Panc1 (cell line): ENCODE results near the gene ALDH1L2.

ENCODE experiments used
- POLR2AphosphoS5 ChIP-seq: IDR thresholded peaks from 2 replicates; pipeline ENCODE4 v1.6.1; 2012; ENCODE audit warnings: mild to moderate bottlenecking, low read depth, low read length, moderate library complexity
- TCF7L2 ChIP-seq: IDR thresholded peaks from 2 replicates; pipeline ENCODE4 v1.6.1; 2011; ENCODE audit warnings: mild to moderate bottlenecking, low read depth, low read length, inconsistent platforms
- TF ChIP-seq, protein P1 (sequence below): fragments of 450-650 bp; IDR thresholded peaks from 2 replicates; pipeline ENCODE4 v1.5.1; 2017; ENCODE audit warnings: mild to moderate bottlenecking
- TF ChIP-seq, protein P2 (sequence below), 2 experiments: IDR thresholded peaks; 2 replicates each; pipeline ENCODE4 v1.6.1; 2011 to 2012; ENCODE audit warnings: low read depth in 2 of 2, control low read depth in 1 of 2, low read length in 1 of 2, mild to moderate bottlenecking in 1 of 2, moderate library complexity in 1 of 2; ENCODE audit not compliant: insufficient read depth in 1 of 2

DNA sequence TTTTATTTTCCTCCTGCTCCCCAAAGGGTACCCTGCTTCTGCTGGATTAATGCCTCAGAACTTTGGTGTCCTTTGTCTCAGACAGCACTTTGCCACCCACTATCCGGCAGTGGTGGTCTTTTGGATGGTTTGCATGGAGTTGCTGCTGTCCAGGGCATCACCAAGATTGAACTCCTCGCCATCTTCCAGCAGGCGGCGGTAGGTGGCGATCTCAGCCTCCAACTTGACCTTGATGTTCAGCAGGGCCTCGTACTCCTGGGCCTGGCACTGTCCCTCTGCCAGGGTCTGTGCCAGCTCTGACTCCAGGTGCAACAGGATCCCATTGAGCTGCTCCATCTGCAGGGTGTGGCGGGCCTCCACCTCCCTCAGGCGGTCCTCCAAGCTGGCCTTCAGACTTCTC is 107.6 kb downstream of the ALDH1L2 start:
- TF ChIP-seq, protein P1, sequence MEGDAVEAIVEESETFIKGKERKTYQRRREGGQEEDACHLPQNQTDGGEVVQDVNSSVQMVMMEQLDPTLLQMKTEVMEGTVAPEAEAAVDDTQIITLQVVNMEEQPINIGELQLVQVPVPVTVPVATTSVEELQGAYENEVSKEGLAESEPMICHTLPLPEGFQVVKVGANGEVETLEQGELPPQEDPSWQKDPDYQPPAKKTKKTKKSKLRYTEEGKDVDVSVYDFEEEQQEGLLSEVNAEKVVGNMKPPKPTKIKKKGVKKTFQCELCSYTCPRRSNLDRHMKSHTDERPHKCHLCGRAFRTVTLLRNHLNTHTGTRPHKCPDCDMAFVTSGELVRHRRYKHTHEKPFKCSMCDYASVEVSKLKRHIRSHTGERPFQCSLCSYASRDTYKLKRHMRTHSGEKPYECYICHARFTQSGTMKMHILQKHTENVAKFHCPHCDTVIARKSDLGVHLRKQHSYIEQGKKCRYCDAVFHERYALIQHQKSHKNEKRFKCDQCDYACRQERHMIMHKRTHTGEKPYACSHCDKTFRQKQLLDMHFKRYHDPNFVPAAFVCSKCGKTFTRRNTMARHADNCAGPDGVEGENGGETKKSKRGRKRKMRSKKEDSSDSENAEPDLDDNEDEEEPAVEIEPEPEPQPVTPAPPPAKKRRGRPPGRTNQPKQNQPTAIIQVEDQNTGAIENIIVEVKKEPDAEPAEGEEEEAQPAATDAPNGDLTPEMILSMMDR = no peak; the same call in 1 of the 2 replicates
- TF ChIP-seq POLR2AphosphoS5 (no peak), TCF7L2 (no peak)
- TF ChIP-seq, protein P2, sequence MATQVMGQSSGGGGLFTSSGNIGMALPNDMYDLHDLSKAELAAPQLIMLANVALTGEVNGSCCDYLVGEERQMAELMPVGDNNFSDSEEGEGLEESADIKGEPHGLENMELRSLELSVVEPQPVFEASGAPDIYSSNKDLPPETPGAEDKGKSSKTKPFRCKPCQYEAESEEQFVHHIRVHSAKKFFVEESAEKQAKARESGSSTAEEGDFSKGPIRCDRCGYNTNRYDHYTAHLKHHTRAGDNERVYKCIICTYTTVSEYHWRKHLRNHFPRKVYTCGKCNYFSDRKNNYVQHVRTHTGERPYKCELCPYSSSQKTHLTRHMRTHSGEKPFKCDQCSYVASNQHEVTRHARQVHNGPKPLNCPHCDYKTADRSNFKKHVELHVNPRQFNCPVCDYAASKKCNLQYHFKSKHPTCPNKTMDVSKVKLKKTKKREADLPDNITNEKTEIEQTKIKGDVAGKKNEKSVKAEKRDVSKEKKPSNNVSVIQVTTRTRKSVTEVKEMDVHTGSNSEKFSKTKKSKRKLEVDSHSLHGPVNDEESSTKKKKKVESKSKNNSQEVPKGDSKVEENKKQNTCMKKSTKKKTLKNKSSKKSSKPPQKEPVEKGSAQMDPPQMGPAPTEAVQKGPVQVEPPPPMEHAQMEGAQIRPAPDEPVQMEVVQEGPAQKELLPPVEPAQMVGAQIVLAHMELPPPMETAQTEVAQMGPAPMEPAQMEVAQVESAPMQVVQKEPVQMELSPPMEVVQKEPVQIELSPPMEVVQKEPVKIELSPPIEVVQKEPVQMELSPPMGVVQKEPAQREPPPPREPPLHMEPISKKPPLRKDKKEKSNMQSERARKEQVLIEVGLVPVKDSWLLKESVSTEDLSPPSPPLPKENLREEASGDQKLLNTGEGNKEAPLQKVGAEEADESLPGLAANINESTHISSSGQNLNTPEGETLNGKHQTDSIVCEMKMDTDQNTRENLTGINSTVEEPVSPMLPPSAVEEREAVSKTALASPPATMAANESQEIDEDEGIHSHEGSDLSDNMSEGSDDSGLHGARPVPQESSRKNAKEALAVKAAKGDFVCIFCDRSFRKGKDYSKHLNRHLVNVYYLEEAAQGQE (IDR thresholded peaks at IDR 0.05; ENCODE audit: insufficient read depth in 1 of 2, low read depth in 2 of 2, low read length in 1 of 2) = no peak
